ENCODE results near the gene IL23R.

DNA sequence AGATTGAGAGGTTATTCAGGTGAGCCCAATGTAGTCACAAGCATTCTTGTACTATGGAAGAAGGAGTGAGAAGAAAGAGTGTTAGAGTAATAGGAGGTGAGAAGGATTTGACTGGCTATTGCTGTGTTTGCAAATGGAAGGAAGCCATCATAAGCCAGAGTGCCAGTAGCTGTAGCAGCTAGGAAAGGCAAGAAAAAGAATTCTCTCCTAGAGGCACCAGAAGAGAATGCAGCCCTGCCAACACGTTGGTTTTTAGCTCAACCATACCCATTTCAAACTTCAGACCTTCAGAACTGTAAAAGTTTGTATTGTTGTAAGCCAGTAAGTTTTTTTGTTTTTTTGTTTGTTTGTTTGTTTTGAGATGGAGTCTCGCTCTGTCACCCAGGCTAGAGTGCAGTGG lies 132.5 kb downstream of the IL23R start:
- TF ChIP-seq MAX (IDR thresholded peaks at IDR 0.05) = no peak
- TF ChIP-seq SRF (IDR thresholded peaks at IDR 0.05; ENCODE audit: low read depth) = no peak
- TF ChIP-seq, protein P1, sequence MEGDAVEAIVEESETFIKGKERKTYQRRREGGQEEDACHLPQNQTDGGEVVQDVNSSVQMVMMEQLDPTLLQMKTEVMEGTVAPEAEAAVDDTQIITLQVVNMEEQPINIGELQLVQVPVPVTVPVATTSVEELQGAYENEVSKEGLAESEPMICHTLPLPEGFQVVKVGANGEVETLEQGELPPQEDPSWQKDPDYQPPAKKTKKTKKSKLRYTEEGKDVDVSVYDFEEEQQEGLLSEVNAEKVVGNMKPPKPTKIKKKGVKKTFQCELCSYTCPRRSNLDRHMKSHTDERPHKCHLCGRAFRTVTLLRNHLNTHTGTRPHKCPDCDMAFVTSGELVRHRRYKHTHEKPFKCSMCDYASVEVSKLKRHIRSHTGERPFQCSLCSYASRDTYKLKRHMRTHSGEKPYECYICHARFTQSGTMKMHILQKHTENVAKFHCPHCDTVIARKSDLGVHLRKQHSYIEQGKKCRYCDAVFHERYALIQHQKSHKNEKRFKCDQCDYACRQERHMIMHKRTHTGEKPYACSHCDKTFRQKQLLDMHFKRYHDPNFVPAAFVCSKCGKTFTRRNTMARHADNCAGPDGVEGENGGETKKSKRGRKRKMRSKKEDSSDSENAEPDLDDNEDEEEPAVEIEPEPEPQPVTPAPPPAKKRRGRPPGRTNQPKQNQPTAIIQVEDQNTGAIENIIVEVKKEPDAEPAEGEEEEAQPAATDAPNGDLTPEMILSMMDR (IDR thresholded peaks at IDR 0.05 in 2 of 3, conservative IDR thresholded peaks at IDR 0.05 in 1 of 3; ENCODE audit: borderline replicate concordance in 1 of 3, insufficient read depth in 1 of 3, low read depth in 2 of 3, low read length in 2 of 3) = peak in 1 of 3 experiments; percentile 20; a peak in 2 of 6 replicates
- no peak for TF ChIP-seq POLR2A (IDR thresholded peaks at IDR 0.05; ENCODE audit: borderline replicate concordance, extremely low read depth, insufficient read depth, insufficient read length)

Data from HCT116 (cell line).